Heart left ventricle (tissue), 13 donors: ENCODE results near the gene ALPK3.

Experiments used
- POLR2A ChIP-seq, 2 donors: fragments of 450-650 bp; IDR thresholded peaks; one replicate each; pipeline ENCODE4 v1.6.1; 2017; ENCODE audit warnings: antibody characterized with exemption in 2 of 2, mild to moderate bottlenecking in 2 of 2, moderate library complexity in 2 of 2
- TF ChIP-seq, protein P1 (sequence below), 12 donors: fragments of 200-600 bp; sonication (generic) in 4 of 12; IDR thresholded peaks; one replicate each; pipeline versions ENCODE4 v1.5.0 to v1.8.0; 2018 to 2022; ENCODE audit warnings: antibody characterized with exemption in 12 of 12, mild to moderate bottlenecking in 5 of 12
- donor health status: ischemic (EF 13 %, LVEDD 7.1; RV severe dilation, severe dysfunction).
- donor health status: DM: no; HTN: yes; CAD: no.
- donor health status: DM: no; HTN: no; CAD: no.
- donor health status: ischemic (EF 25% LVEDD 6.9; RV normal size, moderate dysfunction).
- donor health status: ischemic (EF 25% LVEDD 5.7; RV mildly dilated, moderate dysfunction).
- donor health status: ischemic (EF 35%, LVEDD 5.7; RV mildly dilated, moderate dysfunction).
- donor health status: nonischemic (EF 11% LVEDD 7.7; RV severe dilation, severe dysfunction).
- donor health status: DM: yes; HTN: yes; CAD: no.
- donor health status: PGD.
- donor health status: ischemic (EF 29% LVEDD 5.4; RV normal size, mild dysfunction).
- donor health status: nonischemic (EF 23%, LVEDD 6.1; RV moderate dilation, normal function).

DNA sequence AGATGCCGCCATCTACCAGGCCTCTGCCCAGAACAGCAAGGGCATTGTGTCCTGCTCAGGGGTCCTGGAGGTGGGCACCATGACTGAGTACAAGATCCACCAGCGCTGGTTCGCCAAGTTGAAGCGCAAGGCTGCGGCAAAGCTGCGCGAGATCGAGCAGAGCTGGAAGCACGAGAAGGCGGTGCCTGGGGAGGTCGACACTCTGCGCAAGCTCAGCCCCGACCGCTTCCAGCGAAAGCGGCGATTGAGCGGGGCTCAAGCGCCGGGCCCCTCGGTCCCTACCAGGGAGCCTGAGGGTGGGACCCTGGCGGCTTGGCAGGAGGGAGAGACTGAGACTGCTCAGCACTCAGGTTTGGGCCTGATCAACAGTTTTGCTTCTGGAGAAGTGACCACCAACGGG lies 22.6 kb downstream of the ALPK3 start:
- TF ChIP-seq POLR2A (IDR thresholded peaks at IDR 0.05), result no peak
- TF ChIP-seq, protein P1, sequence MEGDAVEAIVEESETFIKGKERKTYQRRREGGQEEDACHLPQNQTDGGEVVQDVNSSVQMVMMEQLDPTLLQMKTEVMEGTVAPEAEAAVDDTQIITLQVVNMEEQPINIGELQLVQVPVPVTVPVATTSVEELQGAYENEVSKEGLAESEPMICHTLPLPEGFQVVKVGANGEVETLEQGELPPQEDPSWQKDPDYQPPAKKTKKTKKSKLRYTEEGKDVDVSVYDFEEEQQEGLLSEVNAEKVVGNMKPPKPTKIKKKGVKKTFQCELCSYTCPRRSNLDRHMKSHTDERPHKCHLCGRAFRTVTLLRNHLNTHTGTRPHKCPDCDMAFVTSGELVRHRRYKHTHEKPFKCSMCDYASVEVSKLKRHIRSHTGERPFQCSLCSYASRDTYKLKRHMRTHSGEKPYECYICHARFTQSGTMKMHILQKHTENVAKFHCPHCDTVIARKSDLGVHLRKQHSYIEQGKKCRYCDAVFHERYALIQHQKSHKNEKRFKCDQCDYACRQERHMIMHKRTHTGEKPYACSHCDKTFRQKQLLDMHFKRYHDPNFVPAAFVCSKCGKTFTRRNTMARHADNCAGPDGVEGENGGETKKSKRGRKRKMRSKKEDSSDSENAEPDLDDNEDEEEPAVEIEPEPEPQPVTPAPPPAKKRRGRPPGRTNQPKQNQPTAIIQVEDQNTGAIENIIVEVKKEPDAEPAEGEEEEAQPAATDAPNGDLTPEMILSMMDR (IDR thresholded peaks at IDR 0.05), result peak in 1 of 12 donors; percentile 10
